ENCODE data around the gene ING4.
A peak's percentile ranks its signal among the peaks of the same experiment; 100 is the strongest.

ING4 gene

DNA sequence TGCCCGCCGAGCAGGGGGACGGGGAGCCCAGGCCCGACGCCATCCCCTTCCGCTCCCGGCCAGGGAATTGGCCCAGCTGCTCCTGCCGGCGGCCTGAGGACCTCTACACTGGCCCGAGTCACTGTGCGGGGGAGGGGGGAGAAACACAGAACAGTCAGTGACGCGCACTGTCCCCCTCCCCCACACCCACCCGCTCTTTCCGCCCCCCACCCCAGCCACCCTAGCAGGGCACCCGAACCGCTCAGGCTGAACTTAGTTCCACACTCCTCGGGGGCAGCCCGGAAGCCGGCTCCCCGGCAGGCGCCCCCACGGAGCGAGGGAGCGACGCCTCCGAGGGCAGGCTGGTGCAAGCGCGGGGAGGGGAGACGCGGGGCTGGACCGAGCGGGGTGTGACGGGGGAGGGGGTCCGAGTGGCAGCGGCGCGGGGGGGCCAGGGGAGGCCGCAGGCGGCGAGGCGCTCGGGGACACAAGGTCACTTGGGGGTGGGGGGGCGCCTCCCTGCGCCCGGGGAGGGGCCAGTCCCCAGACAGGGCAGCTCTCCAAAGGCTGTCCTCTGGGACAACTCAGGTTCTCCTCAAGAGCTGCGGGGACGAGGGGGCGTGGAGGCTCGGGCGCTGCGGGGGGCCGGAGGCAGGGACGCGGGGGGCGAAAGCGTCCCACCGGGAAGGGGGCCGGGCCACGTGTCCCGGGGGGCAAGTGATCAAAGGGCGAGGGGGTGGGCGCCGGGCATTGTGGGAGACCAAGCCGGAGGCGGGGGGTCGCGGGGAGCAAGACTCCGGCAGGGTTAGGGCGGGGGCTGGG is 56.4 kb downstream of the ING4 start:
- DNase-seq (ENCODE audit: low spot score) = peak; percentile 33

- DNase-seq (ENCODE audit: low spot score) = peak; percentile 44
Observed at GRCh38 chr12:6605421-6606330, 57.2 kb downstream of the ING4 start.

GRCh38 chr12:6604259-6605029 is 58.5 kb downstream of the ING4 start:
- DNase-seq (ENCODE audit: low spot score) = no peak

- DNase-seq (ENCODE audit: low spot score) = no peak
Observed at GRCh38 chr12:6603095-6603567, 59.8 kb downstream of the ING4 start.

GRCh38 chr12:6602526-6602925 is 60.4 kb downstream of the ING4 start:
- DNase-seq (ENCODE audit: low spot score) = no peak

Measured in activated CD4-positive, alpha-beta T cell treated with anti-CD3 and anti-CD28 coated beads, Interleukin-2, Interleukin-4, amounts not matched to agents 100 ng/mL and 50 ng/mL, durations not matched to agents 16 hours and 8 hours (primary cell).